Stimulated activated CD4-positive, alpha-beta T cell treated with anti-CD3 and anti-CD28 coated beads, Interleukin-4, amount 100 ng/mL, for 4 hours (primary cell): ENCODE measurements around the gene HOXA5.

Experiments used
- DNase-seq, 2 experiments: peaks; one replicate each; pipeline ENCODE4 v3.0.0-alpha.2; 2020

Gene HOXA5

DNA sequence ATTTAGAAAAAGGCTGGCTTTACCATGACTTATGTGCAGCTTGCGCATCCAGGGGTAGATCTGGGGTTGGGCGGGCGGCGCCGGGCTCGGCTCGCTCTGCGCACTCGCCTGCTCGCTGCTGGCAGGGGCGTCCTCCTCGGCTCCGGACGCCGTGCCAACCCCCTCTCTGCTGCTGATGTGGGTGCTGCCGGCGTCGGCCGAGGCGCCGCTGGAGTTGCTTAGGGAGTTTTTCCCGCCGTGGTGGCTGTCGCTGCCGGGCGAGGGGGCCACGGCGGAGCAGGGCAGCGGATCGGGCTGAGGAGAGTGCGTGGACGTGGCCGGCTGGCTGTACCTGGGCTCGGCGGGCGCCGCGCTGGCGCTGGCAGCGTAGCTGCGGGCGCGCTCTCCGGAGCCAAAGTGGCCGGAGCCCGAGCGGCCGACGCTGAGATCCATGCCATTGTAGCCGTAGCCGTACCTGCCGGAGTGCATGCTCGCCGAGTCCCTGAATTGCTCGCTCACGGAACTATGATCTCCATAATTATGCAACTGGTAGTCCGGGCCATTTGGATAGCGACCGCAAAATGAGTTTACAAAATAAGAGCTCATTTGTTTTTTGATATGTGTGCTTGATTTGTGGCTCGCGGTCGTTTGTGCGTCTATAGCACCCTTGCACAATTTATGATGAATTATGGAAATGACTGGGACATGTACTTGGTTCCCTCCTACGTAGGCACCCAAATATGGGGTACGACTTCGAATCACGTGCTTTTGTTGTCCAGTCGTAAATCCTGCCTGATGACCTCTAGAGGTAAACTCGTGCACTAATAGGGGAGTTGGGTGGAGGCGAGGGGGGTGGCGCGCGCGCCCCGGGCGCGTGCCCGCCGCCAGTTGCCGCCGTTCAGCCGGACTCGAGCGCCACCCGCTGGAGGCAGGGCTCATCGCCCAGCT lies at the start of gene HOXA5:
Gene HOXA5, minus strand, starts transcription at position 659 of the 927 bp plus-strand sequence. Its CDS starts 74 bp downstream, at position 585.
- no peak for DNase-seq

- no peak for DNase-seq
Measured at GRCh38 chr7:27192546-27193334, 49.3 kb upstream of the HOXA5 start.

DNA sequence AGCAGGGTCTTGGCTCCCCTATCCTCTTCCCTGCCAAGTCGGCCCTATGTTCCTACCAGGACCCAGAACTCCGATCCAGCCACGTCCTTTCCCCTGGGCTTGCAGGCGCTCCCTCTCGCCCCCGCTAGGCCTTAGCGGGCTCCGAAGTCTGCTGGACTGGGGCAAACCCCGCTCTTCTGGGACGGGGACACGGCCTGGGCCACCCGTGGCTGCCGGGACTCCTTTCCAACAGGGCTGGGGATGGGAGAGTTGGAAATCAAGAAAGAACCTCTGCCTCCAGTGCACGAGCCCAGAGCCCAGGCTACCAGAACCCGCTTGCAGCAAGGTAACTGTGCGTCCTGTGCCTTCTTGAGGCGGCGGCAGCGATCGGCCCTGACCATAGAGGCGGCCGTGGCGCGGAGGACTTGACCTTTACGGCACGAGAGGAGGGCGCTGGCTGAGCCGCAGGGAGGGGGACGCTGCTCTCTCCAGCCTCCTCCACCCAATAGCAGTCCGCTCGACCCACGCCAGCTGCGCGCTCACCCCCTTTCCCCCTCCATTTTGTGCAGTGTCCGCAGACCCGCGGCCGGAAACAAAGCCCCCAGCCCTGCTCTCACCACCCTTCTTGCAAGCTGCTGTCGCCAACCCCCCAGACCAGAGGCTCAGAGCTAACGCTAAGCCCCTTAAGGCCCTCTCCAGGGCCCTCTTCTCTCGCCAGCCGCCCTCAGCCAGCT lies 48.5 kb upstream of the HOXA5 start:
- no peak for DNase-seq

DNA sequence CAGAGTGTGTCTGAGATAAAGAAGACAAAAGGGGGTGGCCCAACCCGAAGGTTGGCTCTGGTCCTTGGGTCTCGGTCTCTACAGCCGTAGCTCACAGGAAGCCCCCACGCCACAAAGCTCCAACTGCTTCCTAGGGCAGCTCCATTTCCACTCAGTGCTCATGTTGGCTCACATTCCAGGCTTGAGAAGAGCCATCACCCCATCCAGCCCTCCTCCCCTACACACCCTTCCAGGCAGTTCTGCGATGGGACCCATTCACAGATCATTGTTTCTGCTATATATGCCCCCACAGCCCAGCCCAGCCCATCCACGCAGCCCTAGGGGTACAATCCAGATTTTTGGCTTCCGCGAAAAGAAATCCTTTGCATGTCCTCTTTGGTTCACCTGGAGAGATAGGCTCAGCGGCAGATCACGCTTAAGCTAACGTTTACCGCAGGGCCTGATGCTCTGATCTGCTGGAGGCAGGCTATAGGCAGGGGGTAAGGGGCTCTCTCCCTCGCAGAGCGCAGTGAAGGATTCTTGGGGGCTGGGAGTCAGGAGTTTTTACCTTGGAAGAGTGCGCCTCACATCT lies 47.8 kb upstream of the HOXA5 start:
- no peak for DNase-seq

GRCh38 chr7:27189997-27190748 lies 46.7 kb upstream of the HOXA5 start:
- no peak for DNase-seq

GRCh38 chr7:27189295-27189996 lies 46.0 kb upstream of the HOXA5 start:
- no peak for DNase-seq

GRCh38 chr7:27188386-27189294 lies 45.2 kb upstream of the HOXA5 start:
- no peak for DNase-seq

DNA sequence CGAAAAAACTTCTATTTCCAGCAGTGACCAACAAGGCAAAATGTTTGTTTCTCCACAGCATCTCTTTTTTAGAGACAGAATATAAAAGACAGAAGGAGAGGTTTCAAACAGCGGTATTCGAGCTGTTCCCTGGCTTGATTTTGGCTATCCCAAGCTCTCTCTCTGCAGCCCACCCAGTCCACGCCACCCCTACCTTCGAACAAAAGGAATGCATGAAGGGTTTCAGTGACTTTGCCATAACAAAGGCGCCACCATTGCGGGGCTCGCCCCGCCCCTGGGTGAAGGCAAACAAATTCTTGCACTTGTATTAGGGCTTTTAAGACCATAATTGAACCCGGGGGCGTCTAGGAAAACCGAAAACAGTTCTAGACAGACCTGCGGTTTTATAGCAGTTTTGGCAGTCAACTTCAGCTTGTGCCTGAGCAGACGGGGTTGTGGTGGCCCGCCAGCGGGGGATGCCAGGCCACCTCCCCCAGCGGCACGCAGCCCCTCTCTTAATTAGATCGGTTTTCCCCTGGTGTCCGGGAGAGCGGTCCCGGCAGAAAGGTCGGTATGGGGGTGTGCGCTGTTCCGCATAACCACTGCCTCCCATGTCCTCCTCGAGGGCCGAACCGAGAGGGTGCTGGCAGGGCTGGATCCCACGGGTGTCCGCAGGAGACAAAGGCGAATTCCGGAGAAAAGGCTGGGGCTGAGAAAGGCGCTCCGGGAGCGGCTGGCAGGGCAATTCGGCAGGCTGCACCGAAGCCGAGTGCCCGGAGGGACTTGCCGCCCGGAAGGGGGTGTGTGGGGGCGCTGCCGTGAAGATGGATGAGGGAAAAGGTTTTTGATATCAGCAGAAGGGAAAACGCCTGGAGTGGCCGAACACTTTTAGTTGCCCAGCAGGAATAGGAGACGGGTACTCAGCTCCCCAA lies 44.2 kb upstream of the HOXA5 start:
- no peak for DNase-seq

DNA sequence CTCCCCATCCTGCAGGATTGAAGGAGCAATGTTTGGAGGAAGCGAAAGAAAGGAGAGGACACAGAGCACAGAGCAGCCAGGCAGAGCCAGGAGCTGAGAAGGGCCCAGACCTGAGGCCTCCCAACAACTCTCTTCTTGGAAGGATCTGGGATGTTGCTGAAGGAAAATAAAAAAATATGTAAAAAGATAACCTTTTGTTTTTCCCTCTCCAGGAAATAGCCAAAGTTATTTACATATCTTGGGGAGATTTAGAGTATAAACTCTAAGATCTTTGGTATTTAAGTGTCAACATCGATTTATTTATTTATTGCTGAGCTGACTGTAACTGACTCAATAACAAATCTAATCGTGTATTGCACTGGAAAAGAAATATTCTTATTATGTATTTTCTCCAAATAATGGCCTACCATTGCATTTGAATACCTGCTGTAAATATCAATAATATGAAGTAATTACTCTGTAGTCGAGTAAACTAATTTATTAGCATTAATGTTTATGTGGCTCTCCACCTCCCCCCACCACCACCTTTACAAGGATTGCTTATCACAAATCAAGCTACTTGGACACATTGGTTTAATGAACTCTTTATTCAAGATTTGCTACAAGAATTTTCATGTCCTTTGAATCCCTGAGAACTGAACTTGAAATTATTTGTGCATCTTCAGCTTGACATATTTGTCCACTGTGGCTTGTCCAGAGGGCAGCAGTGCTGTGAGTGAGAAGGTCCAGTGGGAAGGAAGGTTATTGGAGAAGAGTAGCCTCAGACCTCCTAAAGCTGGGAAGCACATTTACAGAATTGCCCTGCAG lies 43.4 kb upstream of the HOXA5 start:
- no peak for DNase-seq

- DNase-seq = no peak
Measured at GRCh38 chr7:27185854-27186667, 42.6 kb upstream of the HOXA5 start.

GRCh38 chr7:27185013-27185853 lies 41.8 kb upstream of the HOXA5 start, which contains the start of gene HOXA11:
HOXA11 (minus strand) TSS chr7:27185232; CDS start chr7:27185144, 88 bp downstream.
- DNase-seq = no peak

GRCh38 chr7:27184337-27185012 lies 41.0 kb upstream of the HOXA5 start:
- no peak for DNase-seq

DNA sequence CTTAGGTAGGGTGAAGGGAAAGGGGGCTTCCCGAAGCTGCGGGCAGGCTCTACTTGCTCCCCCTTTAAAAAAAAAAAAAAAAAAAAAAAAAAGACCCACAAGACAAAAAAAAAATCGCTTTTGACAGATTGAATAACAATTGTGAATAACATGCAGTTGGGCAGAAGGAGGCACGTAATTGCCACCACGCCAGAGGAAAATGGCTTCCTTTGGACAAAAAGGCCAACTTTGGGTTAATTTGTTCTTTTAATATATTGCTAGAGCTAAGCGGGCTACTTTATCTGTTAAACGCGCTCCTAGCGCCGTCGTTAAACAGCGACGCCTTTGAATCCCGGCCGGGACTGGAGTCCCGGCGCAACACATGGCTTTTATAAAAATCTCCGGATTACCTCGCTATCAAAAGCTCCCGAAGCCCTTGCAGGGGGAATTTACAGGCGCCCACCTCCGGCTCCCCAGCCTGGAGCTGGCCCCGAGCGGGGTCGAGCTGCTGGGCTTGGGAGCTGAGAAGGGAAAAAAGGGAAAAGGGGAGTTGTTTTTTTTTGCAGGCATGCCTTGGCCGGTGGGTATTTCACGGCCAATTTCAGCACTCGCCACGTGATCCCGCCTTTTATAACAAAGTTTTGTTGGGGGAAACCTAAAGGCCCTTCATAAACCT lies 40.3 kb upstream of the HOXA5 start:
- DNase-seq = no peak

- no peak for DNase-seq
Measured at GRCh38 chr7:27182861-27183681, 39.6 kb upstream of the HOXA5 start.
